ENCODE measurements around the gene RASGRP2.

RASGRP2 gene

GRCh38 chr11:64735725-64736259 lies 8.2 kb downstream of the RASGRP2 start:
- H3K4me3 ChIP-seq (ENCODE audit: low read depth, low read length): no peak overlapping the region
- TF ChIP-seq CTCF (IDR thresholded peaks at IDR 0.05; ENCODE audit: borderline replicate concordance, insufficient read depth, low read depth, low read length): no peak

GRCh38 chr11:64734811-64735724 lies 8.9 kb downstream of the RASGRP2 start:
- no peak overlapping the region for H3K4me3 ChIP-seq (ENCODE audit: low read depth, low read length)
- TF ChIP-seq CTCF (IDR thresholded peaks at IDR 0.05; ENCODE audit: borderline replicate concordance, insufficient read depth, low read depth, low read length): no peak

GRCh38 chr11:64731601-64732000 lies 12.3 kb downstream of the RASGRP2 start:
- TF ChIP-seq CTCF (IDR thresholded peaks at IDR 0.05; ENCODE audit: borderline replicate concordance, insufficient read depth, low read depth, low read length): no peak
- no peak overlapping the region for H3K4me3 ChIP-seq (ENCODE audit: low read depth, low read length)

- TF ChIP-seq CTCF (IDR thresholded peaks at IDR 0.05; ENCODE audit: borderline replicate concordance, insufficient read depth, low read depth, low read length): no peak
- no peak overlapping the region for H3K4me3 ChIP-seq (ENCODE audit: low read depth, low read length)
These were observed 14.0 kb downstream of the RASGRP2 start for GRCh38 chr11:64729851-64730382.

GRCh38 chr11:64728757-64729365 lies 15.1 kb downstream of the RASGRP2 start:
- TF ChIP-seq CTCF (IDR thresholded peaks at IDR 0.05; ENCODE audit: borderline replicate concordance, insufficient read depth, low read depth, low read length): no peak
- H3K4me3 ChIP-seq (ENCODE audit: low read depth, low read length): no peak overlapping the region

- no peak overlapping the region for H3K4me3 ChIP-seq (ENCODE audit: low read depth, low read length)
- TF ChIP-seq CTCF (IDR thresholded peaks at IDR 0.05; ENCODE audit: borderline replicate concordance, insufficient read depth, low read depth, low read length): no peak
These were observed 16.9 kb downstream of the RASGRP2 start for GRCh38 chr11:64726867-64727530.
